NCI-H2029 (cell line): ENCODE results near the gene FNDC4.
"Not testable (repeated sequence)": the region's sequence is repeated elsewhere in the genome, so short reads cannot be mapped to it uniquely, and the experiment has no call there.

ENCODE experiments used
- DNase-seq: peaks from one replicate; lab custom pipeline; 2025; lab: John Stamatoyannopoulos, UW

FNDC4 gene

GRCh38 chr2:27494944-27495554 lies at the start of gene FNDC4:
Gene FNDC4, minus strand, starts transcription at chr2:27495200. Its CDS starts 521 bp downstream, at chr2:27494679.
- no peak for DNase-seq

GRCh38 chr2:27544143-27544821 lies 49.3 kb upstream of the FNDC4 start:
- DNase-seq, result no peak

GRCh38 chr2:27539649-27540048 lies 44.6 kb upstream of the FNDC4 start:
- not testable (repeated sequence) for DNase-seq

- DNase-seq, result not testable (repeated sequence)
These were observed 43.9 kb upstream of the FNDC4 start for GRCh38 chr2:27538839-27539450.

GRCh38 chr2:27537287-27537686 lies 42.3 kb upstream of the FNDC4 start:
- no peak for DNase-seq

GRCh38 chr2:27531983-27532382 lies 37.0 kb upstream of the FNDC4 start:
- no peak for DNase-seq

- no peak for DNase-seq
These were observed 32.2 kb upstream of the FNDC4 start for GRCh38 chr2:27527182-27527581.

GRCh38 chr2:27522400-27522945 lies 27.5 kb upstream of the FNDC4 start:
- no peak for DNase-seq

GRCh38 chr2:27520316-27520715 lies 25.3 kb upstream of the FNDC4 start:
- DNase-seq, result no peak

- DNase-seq, result no peak
These were observed 23.7 kb upstream of the FNDC4 start for GRCh38 chr2:27518782-27519113.

GRCh38 chr2:27518113-27518781 lies 23.2 kb upstream of the FNDC4 start:
- no peak for DNase-seq

GRCh38 chr2:27509326-27509725 lies 14.3 kb upstream of the FNDC4 start:
- DNase-seq, result peak; percentile 84

- no peak for DNase-seq
These were observed 12.3 kb upstream of the FNDC4 start for GRCh38 chr2:27507293-27507692.

GRCh38 chr2:27506587-27506986 lies 11.6 kb upstream of the FNDC4 start:
- no peak for DNase-seq

- DNase-seq, result no peak
These were observed 7.1 kb upstream of the FNDC4 start for GRCh38 chr2:27502142-27502541.

GRCh38 chr2:27501042-27501441 lies 6.0 kb upstream of the FNDC4 start:
- peak; percentile 64 for DNase-seq

GRCh38 chr2:27498975-27499374 lies 4.0 kb upstream of the FNDC4 start:
- DNase-seq, result no peak

- no peak for DNase-seq
These were observed 2.3 kb upstream of the FNDC4 start for GRCh38 chr2:27497288-27497627.

GRCh38 chr2:27496357-27497287 lies 1.6 kb upstream of the FNDC4 start, which contains the start of gene GCKR:
Gene GCKR, plus strand, starts transcription at chr2:27496839. Its CDS starts 66 bp downstream, at chr2:27496905.
- no peak for DNase-seq

GRCh38 chr2:27495840-27496356 lies 898 bp upstream of the FNDC4 start:
- no peak for DNase-seq

GRCh38 chr2:27494284-27494943 lies 586 bp downstream of the FNDC4 start:
- DNase-seq, result no peak
